Measurements from ENCODE around the gene HTR1D.
A peak's percentile ranks its signal among the peaks of the same experiment; 100 is the strongest.

The HTR1D gene

DNA sequence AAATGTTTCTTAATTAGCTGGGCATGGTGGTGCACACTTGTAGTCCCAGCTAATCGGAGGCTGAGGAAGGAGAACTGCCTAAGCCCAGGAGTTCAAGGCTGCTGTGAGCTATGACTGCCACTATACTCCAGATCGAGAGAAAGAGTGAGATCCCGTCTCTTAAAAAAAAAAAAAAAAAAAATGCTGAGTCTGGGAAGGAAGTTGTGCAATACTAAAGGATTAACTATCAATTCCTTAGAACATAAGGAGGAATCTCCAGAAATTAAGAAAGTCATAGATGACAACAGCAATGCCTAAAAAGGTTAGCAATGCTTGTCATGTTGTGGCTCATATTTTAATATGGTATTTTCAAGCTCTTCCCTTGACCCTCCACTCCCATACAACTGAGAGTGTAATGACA is 53.9 kb downstream of the HTR1D start:
- no peak overlapping the region for H2AK5ac ChIP-seq (ENCODE audit: low read length)
- H3K9me3 ChIP-seq (ENCODE audit: insufficient read depth, low read depth, low read length) = no peaks in the 10 kb centered on the region
- no peak overlapping the region for H3K4me2 ChIP-seq (ENCODE audit: low read length)
- H2AFZ ChIP-seq (ENCODE audit: insufficient read depth, low read length, poor library complexity) = no peak overlapping the region
- H3K79me1 ChIP-seq (ENCODE audit: low read length) = peaks cover 9% of the 10 kb centered on the region
- peak overlapping the region; percentile 97 for H3K4ac ChIP-seq (ENCODE audit: low read depth, low read length)
- WGBS (ENCODE audit: extremely low coverage, insufficient coverage, insufficient read length) = no CpG with 5 or more reads among the region's 3 CpGs
- no peak overlapping the region for H3K18ac ChIP-seq (ENCODE audit: low read length)
- no peaks in the 10 kb centered on the region for H3K27me3 ChIP-seq (ENCODE audit: insufficient read depth, low read length)
- no peak for DNase-seq
- no peak overlapping the region for H3K9ac ChIP-seq (ENCODE audit: low read length)
- no peak overlapping the region for H3K27ac ChIP-seq (ENCODE audit: low read depth, low read length)
- no peak overlapping the region for H2BK5ac ChIP-seq (ENCODE audit: low read depth, low read length, poor library complexity)
- H3K36me3 ChIP-seq (ENCODE audit: control insufficient read depth in 1 of 2, insufficient read depth in 2 of 2, low read length in 2 of 2) = no peaks in the 10 kb centered on the region
- H2BK12ac ChIP-seq (ENCODE audit: low read length) = no peak overlapping the region
- H2BK120ac ChIP-seq (ENCODE audit: insufficient read depth, low read length, poor library complexity) = no peak overlapping the region
- H3K23ac ChIP-seq (ENCODE audit: low read length) = no peak overlapping the region
- H3K4me1 ChIP-seq (ENCODE audit: control insufficient read depth in 1 of 2, insufficient read depth in 2 of 2, low read length in 2 of 2) = peaks cover 0 to 3% of the 10 kb centered on the region in 2 experiments
- H4K12ac ChIP-seq (ENCODE audit: low read depth, low read length) = no peak overlapping the region
- H3K4me3 ChIP-seq (ENCODE audit: low read depth, low read length) = no peak overlapping the region
- no peak overlapping the region for H4K8ac ChIP-seq (ENCODE audit: low read depth, low read length)
- H3K14ac ChIP-seq (ENCODE audit: low read length) = no peak overlapping the region
- peaks cover 31% of the 10 kb centered on the region for H3K79me2 ChIP-seq (ENCODE audit: control insufficient read depth, insufficient read depth, low read length, poor library complexity)
- no peak overlapping the region for H4K91ac ChIP-seq (ENCODE audit: low read depth, low read length)

DNA sequence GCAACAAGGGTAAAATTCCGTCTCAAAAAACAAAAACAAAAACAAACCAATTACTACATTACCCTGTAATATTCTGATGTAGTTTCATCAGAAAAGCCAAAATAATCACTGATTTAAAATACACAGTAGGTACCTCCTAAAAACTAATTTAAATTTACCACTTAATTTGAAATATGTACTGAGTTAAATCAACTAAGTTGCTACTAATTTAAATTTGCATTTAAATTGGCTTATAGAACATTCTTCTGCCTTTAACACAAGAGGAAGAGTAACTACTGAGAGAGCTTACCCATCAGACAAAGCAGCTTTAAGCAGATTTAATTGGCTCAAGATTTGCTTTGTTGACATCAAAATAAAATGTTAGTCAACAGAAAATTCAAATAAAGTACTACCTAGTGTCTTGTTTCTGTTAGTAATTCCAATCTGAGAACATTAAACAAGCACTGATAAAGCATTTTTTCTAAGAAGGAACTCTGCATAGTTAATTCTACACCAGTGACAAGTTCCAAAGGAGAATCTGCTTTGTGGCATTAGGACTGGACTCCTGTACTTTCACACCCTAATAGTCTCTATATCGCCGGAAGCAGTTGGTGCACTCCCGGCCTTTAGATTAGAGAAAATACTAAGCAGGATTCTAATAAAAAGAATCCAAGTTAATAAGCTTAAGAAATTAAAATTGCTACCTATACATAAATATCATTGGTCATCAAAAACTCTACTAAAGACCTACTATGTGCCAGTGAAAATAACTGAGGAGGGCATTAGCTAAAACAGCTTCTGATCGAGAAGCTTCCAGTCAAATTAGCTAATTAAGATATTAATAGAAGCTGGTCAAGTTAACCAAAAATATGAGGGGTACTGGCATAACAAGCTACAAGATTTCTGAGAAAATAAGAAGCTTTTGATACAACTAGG is 57.1 kb downstream of the HTR1D start:
- H3K27ac ChIP-seq (ENCODE audit: low read depth, low read length) = no peak overlapping the region

DNA sequence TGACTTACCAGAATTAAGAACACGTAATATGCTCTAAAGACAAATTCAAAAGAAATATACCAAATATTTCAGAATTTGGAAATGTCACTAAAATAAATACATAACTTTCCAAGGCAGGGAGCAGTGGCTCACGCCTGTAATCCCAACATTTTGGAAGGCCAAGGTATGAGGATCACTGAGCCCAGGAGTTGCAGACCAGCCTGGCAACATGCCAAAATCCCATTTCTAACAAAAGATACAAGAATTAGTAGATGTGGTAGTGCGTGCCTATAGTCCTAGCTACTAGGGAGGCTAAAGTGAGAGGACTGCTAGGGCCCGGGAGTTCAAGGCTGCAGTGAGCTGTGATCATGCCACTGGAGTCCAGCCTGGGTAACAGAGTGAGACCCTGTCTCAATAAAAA is 60.4 kb downstream of the HTR1D start:
- no peak overlapping the region for H2BK120ac ChIP-seq (ENCODE audit: insufficient read depth, low read length, poor library complexity)
- H2AFZ ChIP-seq (ENCODE audit: insufficient read depth, low read length, poor library complexity) = no peak overlapping the region
- no peak overlapping the region for H4K91ac ChIP-seq (ENCODE audit: low read depth, low read length)
- no CpG with 5 or more reads among the region's 4 CpGs for WGBS (ENCODE audit: extremely low coverage, insufficient coverage, insufficient read length)
- H4K12ac ChIP-seq (ENCODE audit: low read depth, low read length) = no peak overlapping the region
- no peak overlapping the region for H3K9ac ChIP-seq (ENCODE audit: low read length)
- H2BK5ac ChIP-seq (ENCODE audit: low read depth, low read length, poor library complexity) = no peak overlapping the region
- no peaks in the 10 kb centered on the region for H3K9me3 ChIP-seq (ENCODE audit: insufficient read depth, low read depth, low read length)
- H2AK5ac ChIP-seq (ENCODE audit: low read length) = no peak overlapping the region
- no peaks in the 10 kb centered on the region for H3K36me3 ChIP-seq (ENCODE audit: control insufficient read depth in 1 of 2, insufficient read depth in 2 of 2, low read length in 2 of 2)
- peak overlapping the region; percentile 98 for H3K4ac ChIP-seq (ENCODE audit: low read depth, low read length)
- H3K18ac ChIP-seq (ENCODE audit: low read length) = no peak overlapping the region
- H3K27ac ChIP-seq (ENCODE audit: low read depth, low read length) = no peak overlapping the region
- no peak for DNase-seq
- H3K23ac ChIP-seq (ENCODE audit: low read length) = no peak overlapping the region
- H3K4me1 ChIP-seq (ENCODE audit: control insufficient read depth in 1 of 2, insufficient read depth in 2 of 2, low read length in 2 of 2) = no peaks in the 10 kb centered on the region
- H4K8ac ChIP-seq (ENCODE audit: low read depth, low read length) = no peak overlapping the region
- no peak overlapping the region for H2BK12ac ChIP-seq (ENCODE audit: low read length)
- H3K4me3 ChIP-seq (ENCODE audit: low read depth, low read length) = no peak overlapping the region
- H3K4me2 ChIP-seq (ENCODE audit: low read length) = no peak overlapping the region
- no peaks in the 10 kb centered on the region for H3K79me1 ChIP-seq (ENCODE audit: low read length)
- H3K27me3 ChIP-seq (ENCODE audit: insufficient read depth, low read length) = no peaks in the 10 kb centered on the region
- H3K14ac ChIP-seq (ENCODE audit: low read length) = no peak overlapping the region
- peaks cover 22% of the 10 kb centered on the region for H3K79me2 ChIP-seq (ENCODE audit: control insufficient read depth, insufficient read depth, low read length, poor library complexity)

More for the DNA sequence above, 57.1 kb downstream of the HTR1D start:
- Histone ChIP-seq H3K79me1 (ENCODE audit: low read length) (no peaks in the 10 kb centered on the region), H3K23ac (ENCODE audit: low read length) (no peak overlapping the region), H3K36me3 (ENCODE audit: control insufficient read depth in 1 of 2, insufficient read depth in 2 of 2, low read length in 2 of 2) (no peaks in the 10 kb centered on the region), H4K91ac (ENCODE audit: low read depth, low read length) (no peak overlapping the region), H3K9ac (ENCODE audit: low read length) (no peak overlapping the region), H3K4me3 (ENCODE audit: low read depth, low read length) (no peak overlapping the region), H2BK5ac (ENCODE audit: low read depth, low read length, poor library complexity) (no peak overlapping the region), H4K12ac (ENCODE audit: low read depth, low read length) (no peak overlapping the region), H2BK12ac (ENCODE audit: low read length) (no peak overlapping the region), H2AFZ (ENCODE audit: insufficient read depth, low read length, poor library complexity) (no peak overlapping the region), H3K14ac (ENCODE audit: low read length) (no peak overlapping the region), H3K18ac (ENCODE audit: low read length) (no peak overlapping the region), H3K27me3 (ENCODE audit: insufficient read depth, low read length) (no peaks in the 10 kb centered on the region), H3K79me2 (ENCODE audit: control insufficient read depth, insufficient read depth, low read length, poor library complexity) (peaks cover 21% of the 10 kb centered on the region), H4K8ac (ENCODE audit: low read depth, low read length) (no peak overlapping the region), H2AK5ac (ENCODE audit: low read length) (no peak overlapping the region), H3K4me2 (ENCODE audit: low read length) (no peak overlapping the region), H3K9me3 (ENCODE audit: insufficient read depth, low read depth, low read length) (no peaks in the 10 kb centered on the region), H2BK120ac (ENCODE audit: insufficient read depth, low read length, poor library complexity) (no peak overlapping the region), H3K4ac (ENCODE audit: low read depth, low read length) (peak overlapping the region; percentile 86), H3K4me1 (ENCODE audit: control insufficient read depth in 1 of 2, insufficient read depth in 2 of 2, low read length in 2 of 2) (no peaks in the 10 kb centered on the region)
- no CpG with 5 or more reads among the region's 5 CpGs for WGBS (ENCODE audit: extremely low coverage, insufficient coverage, insufficient read length)
- DNase-seq = no peak

DNA sequence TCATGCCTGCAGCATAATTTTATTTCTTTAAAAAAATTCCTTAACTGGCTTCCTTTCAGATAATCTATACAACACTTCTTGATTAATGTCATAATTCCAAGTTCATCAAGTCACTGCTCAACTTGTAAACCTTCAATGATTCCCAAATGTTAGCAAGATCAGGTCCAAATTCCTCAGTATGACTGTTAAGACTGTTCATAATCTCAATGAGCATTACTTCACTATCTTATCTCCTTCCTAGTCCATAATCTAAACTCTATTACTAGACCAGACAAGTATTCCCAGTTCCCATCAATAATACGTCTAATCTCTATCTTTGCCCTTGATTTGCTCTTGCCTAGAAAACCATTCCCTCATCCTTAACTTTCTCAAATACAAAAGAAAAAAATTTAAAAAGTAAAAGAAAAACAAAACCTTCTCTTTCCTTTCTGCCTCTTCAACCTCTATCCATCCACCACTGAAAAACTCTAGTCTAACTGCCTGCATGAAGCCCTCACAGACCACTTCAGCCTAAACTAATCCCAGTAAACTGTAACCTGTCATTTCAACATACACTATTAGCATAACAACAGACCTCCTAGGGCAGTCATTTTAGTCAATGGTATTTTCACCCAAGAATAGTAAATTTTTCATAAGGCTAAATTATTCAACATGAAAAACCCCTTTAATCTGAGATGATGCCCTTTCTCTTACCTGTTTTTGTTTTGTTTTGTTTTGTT is 64.2 kb downstream of the HTR1D start:
- no peak overlapping the region for H3K14ac ChIP-seq (ENCODE audit: low read length)
- no peaks in the 10 kb centered on the region for H3K27me3 ChIP-seq (ENCODE audit: insufficient read depth, low read length)
- no peak overlapping the region for H4K12ac ChIP-seq (ENCODE audit: low read depth, low read length)
- no peak overlapping the region for H3K4me2 ChIP-seq (ENCODE audit: low read length)
- H3K4me3 ChIP-seq (ENCODE audit: low read depth, low read length) = no peak overlapping the region
- H4K8ac ChIP-seq (ENCODE audit: low read depth, low read length) = no peak overlapping the region
- H3K23ac ChIP-seq (ENCODE audit: low read length) = no peak overlapping the region
- H3K27ac ChIP-seq (ENCODE audit: low read depth, low read length) = no peak overlapping the region
- H4K91ac ChIP-seq (ENCODE audit: low read depth, low read length) = no peak overlapping the region
- no peak overlapping the region for H2BK120ac ChIP-seq (ENCODE audit: insufficient read depth, low read length, poor library complexity)
- H3K79me1 ChIP-seq (ENCODE audit: low read length) = no peaks in the 10 kb centered on the region
- no peak overlapping the region for H2AFZ ChIP-seq (ENCODE audit: insufficient read depth, low read length, poor library complexity)
- no peak overlapping the region for H3K18ac ChIP-seq (ENCODE audit: low read length)
- no peaks in the 10 kb centered on the region for H3K4me1 ChIP-seq (ENCODE audit: control insufficient read depth in 1 of 2, insufficient read depth in 2 of 2, low read length in 2 of 2)
- H2BK12ac ChIP-seq (ENCODE audit: low read length) = no peak overlapping the region
- H3K79me2 ChIP-seq (ENCODE audit: control insufficient read depth, insufficient read depth, low read length, poor library complexity) = peaks cover 18% of the 10 kb centered on the region
- H3K9ac ChIP-seq (ENCODE audit: low read length) = no peak overlapping the region
- no peaks in the 10 kb centered on the region for H3K9me3 ChIP-seq (ENCODE audit: insufficient read depth, low read depth, low read length)
- no peak overlapping the region for H2BK5ac ChIP-seq (ENCODE audit: low read depth, low read length, poor library complexity)
- 100% methylated on average over 1 of the region's 1 CpG for WGBS (ENCODE audit: extremely low coverage, insufficient coverage, insufficient read length)
- peak in 1 of 2 donors; percentile 19 for DNase-seq
- no peaks in the 10 kb centered on the region for H3K36me3 ChIP-seq (ENCODE audit: control insufficient read depth in 1 of 2, insufficient read depth in 2 of 2, low read length in 2 of 2)
- H3K4ac ChIP-seq (ENCODE audit: low read depth, low read length) = peak overlapping the region; percentile 95
- H2AK5ac ChIP-seq (ENCODE audit: low read length) = no peak overlapping the region

Data from trophoblast cell (in vitro differentiated cells and primary cell).